IPS DF 6.9 (cell line): ENCODE measurements around the gene CNP.

Experiments used
- DNase-seq: peaks from one replicate; pipeline ENCODE4 v3.0.0-alpha.2; 2013; ENCODE audit warnings: low read depth, low spot score
- H3K27ac ChIP-seq: one replicate; pipeline ENCODE4 v1.5.1; 2013; ENCODE audit warnings: low read length, control low read depth
- H3K27me3 ChIP-seq: 2 replicates; pipeline ENCODE4 v1.6.1; 2013; ENCODE audit warnings: mild to moderate bottlenecking, low read length; ENCODE audit not compliant: control insufficient read depth, insufficient read depth
- H3K36me3 ChIP-seq: 2 replicates; pipeline ENCODE4 v1.6.1; 2013; ENCODE audit warnings: low read length; ENCODE audit not compliant: control insufficient read depth, insufficient read depth
- H3K4me1 ChIP-seq: 2 replicates; pipeline ENCODE4 v1.6.1; 2013; ENCODE audit warnings: low read length; ENCODE audit not compliant: control insufficient read depth, insufficient read depth
- H3K4me3 ChIP-seq: 2 replicates; pipeline ENCODE4 v1.5.1; 2013; ENCODE audit warnings: mild to moderate bottlenecking, low read length
- H3K9me3 ChIP-seq: 2 replicates; pipeline ENCODE4 v1.6.1; 2013; ENCODE audit warnings: low read length, inconsistent platforms; ENCODE audit not compliant: control insufficient read depth, insufficient read depth
- WGBS: extraction: QIAGEN DNeasy Blood & Tissue Kit; methylation state at CpG from one replicate; pipeline ENCODE4 v1.1.7; 2013; ENCODE audit warnings: mixed read lengths, missing lambda C conversion rate; ENCODE audit not compliant: insufficient read length, insufficient coverage; 5-methylcytosine and 5-hydroxymethylcytosine counted together

CNP gene

GRCh38 chr17:41942626-41943373 lies 23.8 kb upstream of the CNP start:
- Histone ChIP-seq H3K9me3 (no peaks in the 10 kb centered on the region), H3K27me3 (no peaks in the 10 kb centered on the region), H3K4me1 (no peaks in the 10 kb centered on the region), H3K27ac (no peak overlapping the region), H3K36me3 (no peaks in the 10 kb centered on the region), H3K4me3 (no peak overlapping the region)
- no peak for DNase-seq
- WGBS: no CpG with 5 or more reads among the region's 8 CpGs

- no peaks in the 10 kb centered on the region for H3K9me3 ChIP-seq
- no peaks in the 10 kb centered on the region for H3K4me1 ChIP-seq
- no peak for DNase-seq
- H3K27me3 ChIP-seq: no peaks in the 10 kb centered on the region
- no peaks in the 10 kb centered on the region for H3K36me3 ChIP-seq
- no peak overlapping the region for H3K27ac ChIP-seq
- no peak overlapping the region for H3K4me3 ChIP-seq
- no CpG with 5 or more reads among the region's 3 CpGs for WGBS
Observed at GRCh38 chr17:41943492-41943891, 23.1 kb upstream of the CNP start.

GRCh38 chr17:41944943-41945342 lies 21.7 kb upstream of the CNP start:
- Histone ChIP-seq H3K4me3 (no peak overlapping the region), H3K9me3 (no peaks in the 10 kb centered on the region), H3K36me3 (no peaks in the 10 kb centered on the region), H3K4me1 (no peaks in the 10 kb centered on the region), H3K27ac (no peak overlapping the region), H3K27me3 (no peaks in the 10 kb centered on the region)
- no peak for DNase-seq
- WGBS: no CpG with 5 or more reads among the region's 3 CpGs

GRCh38 chr17:41948762-41949460 lies 17.7 kb upstream of the CNP start:
- no peaks in the 10 kb centered on the region for H3K27me3 ChIP-seq
- H3K4me1 ChIP-seq: no peaks in the 10 kb centered on the region
- no peaks in the 10 kb centered on the region for H3K9me3 ChIP-seq
- H3K36me3 ChIP-seq: no peaks in the 10 kb centered on the region
- no peak for DNase-seq
- H3K27ac ChIP-seq: no peak overlapping the region
- no peak overlapping the region for H3K4me3 ChIP-seq
- no CpG with 5 or more reads among the region's 11 CpGs for WGBS

GRCh38 chr17:41956522-41956921 lies 10.1 kb upstream of the CNP start:
- WGBS: no CpG with 5 or more reads among the region's 6 CpGs
- Histone ChIP-seq H3K36me3 (no peaks in the 10 kb centered on the region), H3K27ac (no peak overlapping the region), H3K9me3 (no peaks in the 10 kb centered on the region), H3K4me1 (peaks cover 5% of the 10 kb centered on the region; the same call in 1 of the 2 replicates), H3K4me3 (no peak overlapping the region), H3K27me3 (no peaks in the 10 kb centered on the region)
- DNase-seq: no peak

- no peaks in the 10 kb centered on the region for H3K36me3 ChIP-seq
- peaks cover 5% of the 10 kb centered on the region; the same call in 1 of the 2 replicates for H3K4me1 ChIP-seq
- no peaks in the 10 kb centered on the region for H3K27me3 ChIP-seq
- no CpG with 5 or more reads among the region's 11 CpGs for WGBS
- no peaks in the 10 kb centered on the region for H3K9me3 ChIP-seq
- no peak for DNase-seq
- H3K4me3 ChIP-seq: no peak overlapping the region
- H3K27ac ChIP-seq: no peak overlapping the region
Observed at GRCh38 chr17:41957031-41957868, 9.3 kb upstream of the CNP start.

- Histone ChIP-seq H3K27me3 (no peaks in the 10 kb centered on the region), H3K36me3 (no peaks in the 10 kb centered on the region), H3K4me1 (peaks cover 5% of the 10 kb centered on the region; the same call in 1 of the 2 replicates), H3K4me3 (no peak overlapping the region), H3K27ac (no peak overlapping the region), H3K9me3 (no peaks in the 10 kb centered on the region)
- no peak for DNase-seq
- no CpG with 5 or more reads among the region's 6 CpGs for WGBS
Observed at GRCh38 chr17:41957869-41958439, 8.6 kb upstream of the CNP start.

GRCh38 chr17:41959030-41959335 lies 7.6 kb upstream of the CNP start:
- no CpG with 5 or more reads among the region's 2 CpGs for WGBS
- H3K4me1 ChIP-seq: peaks cover 5% of the 10 kb centered on the region; the same call in 1 of the 2 replicates
- no peaks in the 10 kb centered on the region for H3K27me3 ChIP-seq
- no peaks in the 10 kb centered on the region for H3K9me3 ChIP-seq
- no peaks in the 10 kb centered on the region for H3K36me3 ChIP-seq
- no peak for DNase-seq
- no peak overlapping the region for H3K27ac ChIP-seq
- H3K4me3 ChIP-seq: no peak overlapping the region

GRCh38 chr17:41959336-41960095 lies 7.1 kb upstream of the CNP start:
- Histone ChIP-seq H3K4me3 (no peak overlapping the region), H3K36me3 (no peaks in the 10 kb centered on the region), H3K27me3 (no peaks in the 10 kb centered on the region), H3K27ac (no peak overlapping the region), H3K9me3 (no peaks in the 10 kb centered on the region), H3K4me1 (peaks cover 5% of the 10 kb centered on the region; the same call in 1 of the 2 replicates)
- WGBS: no CpG with 5 or more reads among the region's 17 CpGs
- peak; percentile 54 for DNase-seq
